Bronchial smooth muscle cell (primary cell): ENCODE results near the gene GJB4. TPM values are rescaled to one million over a fixed set of nuclear protein-coding genes. Genes with fewer than 3 reads are reported as not detected.

Source experiments
- total RNA-seq: library from RNA; depleted of rRNA; stranded (reverse); fragments of >200 nt; gene quantifications from 2 replicates; pipeline ENCODE4 v1.2.1, GENCODE V29; 2014

GJB4 gene
- not detected in 2 replicates for total RNA-seq

DNA sequence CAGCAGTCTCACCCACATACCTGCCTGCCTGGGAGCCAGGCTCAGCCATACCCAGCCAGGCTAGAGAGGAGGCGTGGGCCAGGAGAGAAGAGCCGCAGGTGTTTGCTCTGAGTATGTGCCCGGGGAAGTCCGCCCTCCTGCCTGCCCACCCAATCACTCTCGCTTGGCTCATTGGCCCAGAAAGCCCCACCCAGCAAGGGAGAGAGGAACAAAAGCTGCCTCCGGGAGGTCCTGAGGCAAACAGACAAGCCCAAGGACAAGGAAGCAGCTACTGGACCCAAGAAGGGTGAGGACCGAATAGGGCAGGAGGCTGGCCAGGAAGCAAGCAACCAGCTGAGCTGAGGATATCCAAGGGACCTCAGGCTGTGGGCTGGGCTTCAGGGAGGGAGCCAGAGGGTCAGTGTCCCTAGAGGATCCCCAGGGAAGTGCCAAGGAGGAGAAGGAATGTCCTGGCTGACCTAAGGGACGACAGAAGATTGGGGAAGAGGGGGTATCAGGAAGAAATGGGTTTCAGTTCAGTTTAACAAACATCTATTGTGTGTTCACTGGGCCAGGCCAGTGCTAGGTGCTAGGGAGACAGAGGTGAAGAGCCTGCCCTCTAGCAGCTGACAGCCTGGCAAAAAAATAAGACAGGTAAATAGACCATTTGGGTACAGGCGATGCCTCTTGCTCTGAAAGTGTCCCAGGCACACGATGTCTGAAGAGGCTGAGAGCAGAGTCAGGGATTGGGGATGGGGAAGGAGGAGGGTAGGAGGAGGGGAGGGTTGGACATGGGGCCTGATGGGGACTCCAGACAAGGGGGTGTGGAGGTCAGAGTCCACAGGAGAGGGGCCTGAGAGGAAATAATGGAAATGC, at the start of gene GJB4:
GJB4 (plus strand) TSS at position 238 of the 855 bp plus-strand sequence. CDS start 1,515 bp downstream, outside the sequence.

DNA sequence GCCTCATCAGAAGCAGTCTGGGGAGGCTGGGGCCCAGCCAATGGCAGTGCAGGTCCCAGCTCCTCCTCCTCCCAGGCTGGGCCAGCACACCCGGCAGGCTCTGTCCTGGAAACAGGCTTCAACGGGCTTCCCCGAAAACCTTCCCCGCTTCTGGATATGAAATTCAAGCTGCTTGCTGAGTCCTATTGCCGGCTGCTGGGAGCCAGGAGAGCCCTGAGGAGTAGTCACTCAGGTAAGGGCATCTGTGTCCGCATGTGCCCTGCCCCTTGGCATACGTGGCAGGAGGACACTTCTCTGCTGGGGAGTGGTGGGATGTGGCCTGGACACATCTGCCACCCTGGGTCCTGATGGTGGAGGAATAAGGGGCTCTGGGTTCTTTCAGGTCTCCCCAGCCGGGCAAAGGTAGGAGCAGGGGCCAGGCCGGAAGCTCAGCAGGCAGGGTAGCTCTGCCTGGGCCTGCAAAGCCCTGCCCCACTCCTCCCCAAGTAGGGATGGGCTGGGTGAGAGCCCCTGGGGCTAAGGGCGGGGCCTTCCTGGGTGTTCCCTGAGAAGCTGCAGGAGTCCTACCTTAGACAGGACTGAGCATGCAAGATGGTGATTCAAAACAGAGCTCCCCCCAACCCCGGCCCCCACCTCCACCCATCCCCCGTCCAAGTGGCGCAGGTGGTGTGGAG, 4.4 kb upstream of the GJB4 start, which contains the start of gene GJB5:
GJB5 (plus strand) TSS at position 84 of the 674 bp plus-strand sequence. CDS start 2,284 bp downstream, outside the sequence.

GRCh38 chr1:34781071-34781843, 21.7 kb downstream of the GJB4 start, which contains the start of gene GJB3:
Gene GJB3, plus strand, starts transcription at chr1:34781214. Its CDS starts 3,549 bp downstream, at chr1:34784763.

DNA sequence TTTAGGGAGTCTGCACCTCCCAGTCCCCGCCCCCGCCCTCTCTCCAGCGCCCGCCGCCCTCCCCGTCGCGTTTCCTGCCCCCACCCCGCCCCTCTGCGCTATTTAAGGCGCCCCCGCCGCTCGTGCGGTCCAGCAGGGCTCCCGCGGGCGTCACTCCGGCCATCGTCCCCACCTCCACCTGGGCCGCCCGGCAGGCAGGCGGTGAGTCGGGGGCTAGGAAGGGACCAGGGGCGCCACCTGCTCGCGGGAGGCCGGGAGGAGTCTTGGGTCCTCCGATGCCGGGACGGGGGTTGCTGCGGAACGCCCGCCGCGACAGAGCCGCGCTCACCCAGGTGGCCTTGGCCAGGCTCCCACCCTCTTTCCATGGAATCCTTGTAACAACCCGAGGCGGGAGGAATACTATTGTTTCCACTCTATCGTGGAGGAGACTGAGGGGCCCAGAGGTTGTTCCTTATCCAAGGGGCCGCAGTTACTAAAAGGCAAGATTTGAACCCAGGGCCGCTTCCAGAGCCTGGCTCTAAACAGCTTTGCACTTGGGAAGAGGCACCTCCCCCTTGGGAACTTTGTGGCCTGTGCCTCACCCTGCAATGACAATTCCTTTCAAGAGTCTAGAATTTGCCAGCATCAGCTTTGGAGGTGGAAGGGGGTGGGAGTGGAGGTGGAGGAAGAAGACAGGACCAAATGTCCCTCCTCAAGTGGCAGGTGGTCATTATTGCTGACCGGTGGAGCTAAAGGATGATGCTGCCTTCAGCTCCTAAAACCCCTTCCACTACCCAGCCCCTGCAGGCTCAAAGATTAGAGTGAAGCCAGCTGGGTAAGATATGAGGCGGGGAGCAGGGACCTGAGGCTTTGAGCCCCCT, 33.6 kb downstream of the GJB4 start, which contains the start of gene GJA4:
GJA4 (plus strand) TSS at position 132 of the 860 bp plus-strand sequence. CDS start 1,215 bp downstream, outside the sequence.

Other genes starting within 250 kb of the GJB4 start
- 0.16 and 0.34 TPM in 2 replicates for gene GJB5, start 4.7 kb upstream of the GJB4 start, total RNA-seq
- 0.16 and 0.26 TPM in 2 replicates for gene GJB3, start 21.5 kb downstream of the GJB4 start, total RNA-seq
- not detected in 2 replicates for gene GJA4, start 33.3 kb downstream of the GJB4 start, total RNA-seq
- 13.7 and 15.4 TPM in 2 replicates for gene SMIM12, start 100.0 kb downstream of the GJB4 start, total RNA-seq
- under 0.01 TPM in 1 of 2 replicates, not detected in the other for gene DLGAP3, start 169.9 kb downstream of the GJB4 start, total RNA-seq
- gene TMEM35B, start 225.6 kb downstream of the GJB4 start, total RNA-seq, result 18.4 and 27.5 TPM in 2 replicates